Astrocyte (in vitro differentiated cells and primary cell): ENCODE measurements around the gene ABCA5. TPM values are rescaled to one million over a fixed set of nuclear protein-coding genes. Genes with fewer than 3 reads are reported as not detected.

Experiments used
- DNase-seq: peaks from one replicate; pipeline ENCODE4 v3.0.0-alpha.2; 2010; ENCODE audit warnings: low read depth
- FAIRE-seq: peaks from 2 replicates; lab custom pipeline; 2011; peaks lifted over from hg19 to GRCh38; lab: Jason Lieb, UNC
- H2AFZ ChIP-seq: 2 replicates; pipeline ENCODE4 v1.6.0; 2012; ENCODE audit warnings: low read depth, low read length, inconsistent platforms
- H3K27ac ChIP-seq: 2 replicates; pipeline ENCODE4 v1.5.1; 2011; ENCODE audit warnings: low read depth, low read length, inconsistent platforms
- H3K27me3 ChIP-seq: 2 replicates; pipeline ENCODE4 v1.6.0; 2011; ENCODE audit warnings: low read length, inconsistent platforms; ENCODE audit not compliant: insufficient read depth
- H3K36me3 ChIP-seq: 2 replicates; pipeline ENCODE4 v1.5.1; 2011; ENCODE audit warnings: low read length, inconsistent platforms; ENCODE audit not compliant: insufficient read depth
- H3K4me1 ChIP-seq: 2 replicates; pipeline ENCODE4 v1.5.1; 2011; ENCODE audit warnings: low read length, inconsistent platforms; ENCODE audit not compliant: insufficient read depth
- H3K4me2 ChIP-seq: 2 replicates; pipeline ENCODE4 v1.6.0; 2012; ENCODE audit warnings: low read length, inconsistent platforms
- H3K4me3 ChIP-seq: 2 replicates; pipeline ENCODE4 v1.5.1; 2011; ENCODE audit warnings: low read depth, mild to moderate bottlenecking, low read length, inconsistent platforms; ENCODE audit not compliant: insufficient read depth
- H3K79me2 ChIP-seq: 2 replicates; pipeline ENCODE4 v1.6.0; 2012; ENCODE audit warnings: mild to moderate bottlenecking, low read length, inconsistent platforms; ENCODE audit not compliant: insufficient read depth
- H3K9ac ChIP-seq: 2 replicates; pipeline ENCODE4 v1.6.0; 2012; ENCODE audit warnings: mild to moderate bottlenecking, low read length, inconsistent platforms
- H3K9me3 ChIP-seq: 2 replicates; pipeline ENCODE4 v1.5.1; 2012; ENCODE audit warnings: low read depth, mild to moderate bottlenecking, low read length, inconsistent platforms; ENCODE audit not compliant: insufficient read depth
- H4K20me1 ChIP-seq: 2 replicates; pipeline ENCODE4 v1.6.0; 2012; ENCODE audit warnings: low read length, inconsistent platforms; ENCODE audit not compliant: insufficient read depth
- H3K27ac Mint-ChIP-seq: one replicate; pipeline ENCODE4 v1.8.0; 2021; ENCODE audit warnings: mild to moderate bottlenecking, mixed read lengths; ENCODE audit not compliant: unreplicated experiment
- H3K27me3 Mint-ChIP-seq: one replicate; pipeline ENCODE4 v1.8.0; 2021; ENCODE audit warnings: low read depth, mixed read lengths; ENCODE audit not compliant: unreplicated experiment
- H3K36me3 Mint-ChIP-seq: one replicate; pipeline ENCODE4 v1.8.0; 2021; ENCODE audit warnings: low read depth, mixed read lengths; ENCODE audit not compliant: unreplicated experiment
- H3K4me1 Mint-ChIP-seq: one replicate; pipeline ENCODE4 v1.8.0; 2021; ENCODE audit warnings: low read depth, mixed read lengths; ENCODE audit not compliant: unreplicated experiment
- H3K4me3 Mint-ChIP-seq: one replicate; pipeline ENCODE4 v1.8.0; 2021; ENCODE audit warnings: mild to moderate bottlenecking, moderate library complexity, mixed read lengths; ENCODE audit not compliant: unreplicated experiment
- H3K9me3 Mint-ChIP-seq: one replicate; pipeline ENCODE4 v1.8.0; 2021; ENCODE audit warnings: mild to moderate bottlenecking, mixed read lengths; ENCODE audit not compliant: unreplicated experiment
- EZH2 ChIP-seq: IDR thresholded peaks from 2 replicates; pipeline ENCODE4 v1.6.1; 2012; ENCODE audit warnings: mild to moderate bottlenecking, low read length, inconsistent platforms; ENCODE audit not compliant: insufficient read depth
- total RNA-seq: library from RNA; stranded (reverse); gene quantifications from 2 replicates; pipeline ENCODE4 v1.2.1, GENCODE V29; 2021
- TF ChIP-seq, protein P1 (sequence below): IDR thresholded peaks from 2 replicates; pipeline ENCODE4 v1.5.1; 2011; ENCODE audit warnings: low read depth, mild to moderate bottlenecking, inconsistent platforms, low read length, moderate library complexity; ENCODE audit not compliant: insufficient read depth

ABCA5 gene
- total RNA-seq, 1 donor from 2014 or later = 2.6 TPM

GRCh38 chr17:69363488-69364210 lies 36.7 kb upstream of the ABCA5 start:
- TF ChIP-seq, protein P1, sequence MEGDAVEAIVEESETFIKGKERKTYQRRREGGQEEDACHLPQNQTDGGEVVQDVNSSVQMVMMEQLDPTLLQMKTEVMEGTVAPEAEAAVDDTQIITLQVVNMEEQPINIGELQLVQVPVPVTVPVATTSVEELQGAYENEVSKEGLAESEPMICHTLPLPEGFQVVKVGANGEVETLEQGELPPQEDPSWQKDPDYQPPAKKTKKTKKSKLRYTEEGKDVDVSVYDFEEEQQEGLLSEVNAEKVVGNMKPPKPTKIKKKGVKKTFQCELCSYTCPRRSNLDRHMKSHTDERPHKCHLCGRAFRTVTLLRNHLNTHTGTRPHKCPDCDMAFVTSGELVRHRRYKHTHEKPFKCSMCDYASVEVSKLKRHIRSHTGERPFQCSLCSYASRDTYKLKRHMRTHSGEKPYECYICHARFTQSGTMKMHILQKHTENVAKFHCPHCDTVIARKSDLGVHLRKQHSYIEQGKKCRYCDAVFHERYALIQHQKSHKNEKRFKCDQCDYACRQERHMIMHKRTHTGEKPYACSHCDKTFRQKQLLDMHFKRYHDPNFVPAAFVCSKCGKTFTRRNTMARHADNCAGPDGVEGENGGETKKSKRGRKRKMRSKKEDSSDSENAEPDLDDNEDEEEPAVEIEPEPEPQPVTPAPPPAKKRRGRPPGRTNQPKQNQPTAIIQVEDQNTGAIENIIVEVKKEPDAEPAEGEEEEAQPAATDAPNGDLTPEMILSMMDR = no peak
- TF ChIP-seq EZH2 = no peak
- no peaks in the 10 kb centered on the region for H3K9me3 ChIP-seq

GRCh38 chr17:69361156-69361555 lies 34.2 kb upstream of the ABCA5 start:
- H3K4me1 Mint-ChIP-seq = no peaks in the 10 kb centered on the region
- Histone ChIP-seq H3K27me3 (no peaks in the 10 kb centered on the region), H2AFZ (no peak overlapping the region), H3K9me3 (no peaks in the 10 kb centered on the region), H4K20me1 (no peaks in the 10 kb centered on the region), H3K4me1 (no peaks in the 10 kb centered on the region), H3K4me2 (no peak overlapping the region), H3K27ac (no peak overlapping the region), H3K4me3 (no peak overlapping the region), H3K9ac (no peak overlapping the region), H3K79me2 (no peaks in the 10 kb centered on the region), H3K36me3 (no peaks in the 10 kb centered on the region)
- FAIRE-seq = no peak
- peaks cover 3% of the 10 kb centered on the region for H3K9me3 Mint-ChIP-seq
- no peak overlapping the region for H3K4me3 Mint-ChIP-seq
- H3K36me3 Mint-ChIP-seq = no peaks in the 10 kb centered on the region
- H3K27ac Mint-ChIP-seq = no peak overlapping the region
- no peak for DNase-seq
- TF ChIP-seq, protein P1 = no peak
- no peak for TF ChIP-seq EZH2
- H3K27me3 Mint-ChIP-seq = peaks cover 5% of the 10 kb centered on the region

More at GRCh38 chr17:69363488-69364210, 36.7 kb upstream of the ABCA5 start:
- peaks cover 3% of the 10 kb centered on the region for H3K9me3 Mint-ChIP-seq
- no peaks in the 10 kb centered on the region for H4K20me1 ChIP-seq
- no peak overlapping the region for H3K27ac ChIP-seq
- no peak for FAIRE-seq
- no peak overlapping the region for H3K4me3 ChIP-seq
- H3K4me2 ChIP-seq = no peak overlapping the region
- H3K4me1 ChIP-seq = no peaks in the 10 kb centered on the region
- no peak overlapping the region for H3K4me3 Mint-ChIP-seq
- H3K79me2 ChIP-seq = no peaks in the 10 kb centered on the region
- H3K36me3 Mint-ChIP-seq = no peaks in the 10 kb centered on the region
- no peaks in the 10 kb centered on the region for H3K36me3 ChIP-seq
- DNase-seq = no peak
- no peak overlapping the region for H3K27ac Mint-ChIP-seq
- H3K27me3 Mint-ChIP-seq = peaks cover 5% of the 10 kb centered on the region
- no peaks in the 10 kb centered on the region for H3K4me1 Mint-ChIP-seq
- H2AFZ ChIP-seq = no peak overlapping the region
- no peaks in the 10 kb centered on the region for H3K27me3 ChIP-seq
- H3K9ac ChIP-seq = no peak overlapping the region
